A549 (cell line): Measurements from ENCODE around the gene ATG13. TPM values are rescaled to one million over a fixed set of nuclear protein-coding genes. Genes with fewer than 3 reads are reported as not detected.
A peak's percentile ranks its signal among the peaks of the same experiment; 100 is the strongest.
"Not testable (repeated sequence)": the region's sequence is repeated elsewhere in the genome, so short reads cannot be mapped to it uniquely, and the experiment has no call there.

Experiments
- ATAC-seq, 2 experiments: fragments of 200-7000 bp in 1 of 2; fragments of >200 bp in 1 of 2; cut with Nextera tagmentation in 1 of 2; cut with Tn5 transposase in 1 of 2; 3 replicates each; pipeline versions ENCODE4 v1.8.0 to v1.9.1; 2018 to 2020; ENCODE audit warnings: mild to moderate bottlenecking in 1 of 2, moderate library complexity in 1 of 2
- CTCF ChIA-PET: fragments of 300-600 bp; sonication (Branson Sonifier 250); formaldehyde crosslinking; extraction: SDS; loops from one replicate; lab custom pipeline; 2021; ENCODE audit warnings: antibody characterized with exemption, inconsistent platforms; lab: Yijun Ruan, JAX
- POLR2A ChIA-PET: fragments of 350-600 bp; formaldehyde crosslinking; extraction: SDS; loops from one replicate; lab custom pipeline; 2021; ENCODE audit warnings: antibody characterized with exemption, inconsistent platforms; lab: Yijun Ruan, JAX
- DNase-seq, 2 experiments: peaks; one replicate each; pipeline versions ENCODE4 v3.0.0 to v3.0.0-alpha.2; 2011 to 2016; ENCODE audit warnings: low read depth in 1 of 2, low spot score in 1 of 2
- FAIRE-seq: peaks from 2 replicates; lab custom pipeline; 2011; peaks lifted over from hg19 to GRCh38; lab: Jason Lieb, UNC
- H3K27ac ChIP-seq, 2 experiments: fragments of >200 bp; sonication (Bioruptor Twin); formaldehyde crosslinking; 3 replicates each; pipeline ENCODE4 v1.5.1; 2016 to 2017
- H3K4me1 ChIP-seq: fragments of >200 bp; sonication (Bioruptor Twin); formaldehyde crosslinking; 3 replicates; pipeline ENCODE4 v1.6.1; 2016
- H3K4me2 ChIP-seq: fragments of >200 bp; sonication (Bioruptor Twin); formaldehyde crosslinking; 3 replicates; pipeline ENCODE4 v1.6.1; 2016
- H3K4me3 ChIP-seq: fragments of >200 bp; sonication (Bioruptor Twin); formaldehyde crosslinking; 3 replicates; pipeline ENCODE4 v1.5.1; 2016
- H3K9me3 ChIP-seq: fragments of >200 bp; sonication (Bioruptor Twin); formaldehyde crosslinking; 3 replicates; pipeline ENCODE4 v1.6.1; 2016
- BCL3 ChIP-seq: fragments of >200 bp; sonication (Bioruptor Twin); formaldehyde crosslinking; IDR thresholded peaks from 3 replicates; pipeline ENCODE4 v1.6.1; 2016
- CHD4 ChIP-seq: fragments of 200-600 bp; sonication (generic); IDR thresholded peaks from 2 replicates; pipeline ENCODE4 v1.6.1; 2016; ENCODE audit warnings: antibody characterized with exemption, mild to moderate bottlenecking, borderline replicate concordance
- CTCF ChIP-seq: fragments of >200 bp; sonication (Bioruptor Twin); formaldehyde crosslinking; IDR thresholded peaks from 3 replicates; pipeline ENCODE4 v1.5.1; 2016
- EHMT2 ChIP-seq: fragments of 200-600 bp; sonication (generic); IDR thresholded peaks from 2 replicates; pipeline ENCODE4 v1.6.1; 2016; ENCODE audit warnings: antibody characterized with exemption, low read depth, mild to moderate bottlenecking, moderate library complexity
- ESRRA ChIP-seq: fragments of 150-350 bp; IDR thresholded peaks from 2 replicates; pipeline ENCODE4 v1.6.1; 2014; ENCODE audit warnings: mild to moderate bottlenecking, low read length, borderline replicate concordance
- FOSB ChIP-seq: fragments of 250-450 bp; sonication (Bioruptor Pico); IDR thresholded peaks from 2 replicates; pipeline ENCODE4 v1.5.0; 2020; ENCODE audit warnings: mild to moderate bottlenecking, moderate library complexity
- FOSL2 ChIP-seq, 2 experiments: fragments of 450-650 bp in 1 of 2; fragments of >200 bp in 1 of 2; sonication (Bioruptor Twin) in 1 of 2; formaldehyde crosslinking; IDR thresholded peaks; 2 replicates each; pipeline versions ENCODE4 v1.5.0 to v1.6.1; 2016 to 2020; ENCODE audit warnings: mild to moderate bottlenecking in 1 of 2, moderate library complexity in 1 of 2
- HOXA7 ChIP-seq: fragments of 250-450 bp; sonication (Bioruptor Pico); IDR thresholded peaks from 2 replicates; pipeline ENCODE4 v1.5.0; 2020; ENCODE audit warnings: mild to moderate bottlenecking, moderate library complexity
- MAX ChIP-seq: IDR thresholded peaks from 2 replicates; pipeline ENCODE4 v1.6.1; 2012
- MYC ChIP-seq: IDR thresholded peaks from 2 replicates; pipeline ENCODE4 v1.6.1; 2012; ENCODE audit warnings: mild to moderate bottlenecking, inconsistent platforms, low read length, improper control_type of control experiment, borderline replicate concordance
- POLR2A ChIP-seq: IDR thresholded peaks from 2 replicates; pipeline ENCODE4 v1.6.1; 2012; ENCODE audit warnings: mild to moderate bottlenecking, low read length
- RAD21 ChIP-seq, 2 experiments: fragments of >200 bp in 1 of 2; sonication (Bioruptor Twin) in 1 of 2; formaldehyde crosslinking in 1 of 2; IDR thresholded peaks in 1 of 2; conservative IDR thresholded peaks in 1 of 2; 2 replicates in 1 of 2; 3 replicates in 1 of 2; pipeline ENCODE4 v1.6.1; 2012 to 2018; ENCODE audit warnings: inconsistent platforms in 1 of 2
- RARB ChIP-seq: fragments of 250-450 bp; sonication (Bioruptor Pico); IDR thresholded peaks from 2 replicates; pipeline ENCODE4 v1.8.0; 2021; ENCODE audit warnings: mild to moderate bottlenecking, moderate library complexity
- RFX5 ChIP-seq: fragments of 450-650 bp; IDR thresholded peaks from 2 replicates; pipeline ENCODE4 v1.7.1; 2014; ENCODE audit warnings: antibody characterized with exemption, mild to moderate bottlenecking, moderate library complexity
- TFCP2L1 ChIP-seq: fragments of 250-450 bp; sonication (Bioruptor Pico); IDR thresholded peaks from 2 replicates; pipeline ENCODE4 v1.5.0; 2021; ENCODE audit warnings: mild to moderate bottlenecking
- ZFP36 ChIP-seq: fragments of 450-650 bp; IDR thresholded peaks from 2 replicates; pipeline ENCODE4 v1.6.1; 2014; ENCODE audit warnings: borderline replicate concordance; ENCODE audit not compliant: partially characterized antibody
- WGBS: methylation state at CpG from one replicate; pipeline ENCODE4 v1.1.6; 2017; ENCODE audit errors: missing lambda C conversion rate; 5-methylcytosine and 5-hydroxymethylcytosine counted together
- polyA plus RNA-seq, 4 experiments: library from polyadenylated mRNA; depleted of rRNA in 3 of 4; stranded (reverse); fragments of >200 nt; fragmentation: RNase III in 1 of 4; extraction: RNeasy Plus Mini Kit Qiagen cat#74134 plus additional on column Dnase treatment in 1 of 4; gene quantifications; 2 replicates in 3 of 4; 3 replicates in 1 of 4; pipeline ENCODE4 v1.2.3, GENCODE V29; 2011 to 2017
- TF ChIP-seq, protein P1 (sequence below): fragments of 250-450 bp; sonication (Bioruptor Pico); IDR thresholded peaks from 2 replicates; pipeline ENCODE4 v1.5.0; 2020; ENCODE audit warnings: low read depth, mild to moderate bottlenecking, moderate library complexity

ATG13 gene
- polyA plus RNA-seq, 2 of the 4 experiments (the other 2 are of a cell fraction): 39.5 to 58.6 TPM

DNA sequence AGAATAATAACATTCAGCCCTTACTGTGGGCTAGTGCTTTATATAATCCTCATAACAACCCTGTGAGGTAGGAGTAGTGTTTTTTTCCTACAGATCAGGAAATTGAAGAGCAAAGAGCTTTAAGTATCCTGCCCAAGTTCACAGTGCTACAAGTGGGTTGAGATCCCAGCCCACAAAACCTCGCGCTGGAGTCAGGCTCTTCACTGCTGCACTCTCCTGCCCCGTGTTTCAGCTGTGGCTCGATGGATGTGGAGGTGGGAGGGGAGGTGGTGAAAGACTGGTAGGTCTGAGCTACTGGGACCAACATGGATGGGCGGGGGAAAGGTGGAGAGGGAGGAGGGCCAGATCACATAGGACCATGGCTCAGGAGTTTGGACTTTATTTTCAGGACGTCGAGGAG is 89.5 kb downstream of the ATG13 start:
- no peak for FAIRE-seq
- POLR2A ChIA-PET: interaction anchor here (1.1 kb wide), 1 partner anchor 9 kb away, joined by 3 read pairs; no protein-coding TSS in a partner anchor
- CTCF ChIA-PET: interaction anchor here (0.9 to 1.4 kb wide), 2 partner anchors 16 to 102 kb away, joined by 3 read pairs; no protein-coding TSS in a partner anchor

DNA sequence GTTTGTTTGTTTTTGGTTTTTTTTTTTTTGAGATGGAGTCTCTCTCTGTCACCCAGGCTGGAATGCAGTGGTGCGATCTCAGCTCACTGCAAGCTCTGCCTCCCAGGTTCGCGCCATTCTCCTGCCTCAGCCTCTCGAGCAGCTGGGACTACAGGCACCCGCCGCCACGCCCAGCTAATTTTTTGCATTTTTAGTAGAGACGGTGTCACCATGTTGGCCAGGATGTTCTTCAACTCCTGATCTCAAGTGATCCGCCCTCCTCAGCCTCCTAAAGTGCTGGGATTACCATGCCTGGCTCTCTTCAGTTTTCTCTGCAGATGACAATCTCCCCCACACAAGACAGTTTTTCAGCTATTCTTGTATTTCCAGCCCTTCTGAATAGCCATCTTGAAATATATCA is 92.0 kb downstream of the ATG13 start:
- FAIRE-seq, H3K4me2 ChIP-seq, DNase-seq, H3K9me3 ChIP-seq, ATAC-seq, POLR2A ChIA-PET, H3K4me3 ChIP-seq: not testable (repeated sequence)
- WGBS: 75% methylated on average over 9 of the region's 9 CpGs
- Histone ChIP-seq H3K27ac (peak overlapping the region; percentile 89 to 91; a peak in 2 of 6 replicates), H3K4me1 (peaks cover 41% of the 10 kb centered on the region)
- CTCF ChIA-PET: interaction anchor here (0.6 to 2.1 kb wide), 3 partner anchors 10 to 320 kb away, joined by 3 to 5 read pairs (median 3); partner anchors contain the start of gene F2

More for the DNA sequence above, 89.5 kb downstream of the ATG13 start:
- TF ChIP-seq HOXA7 (CRISPR knock-in tag) (no peak), RFX5 (no peak), EHMT2 (no peak), ESRRA (no peak), CTCF (no peak), RAD21 (conservative IDR thresholded peaks at IDR 0.05 in 1 of 2, IDR thresholded peaks at IDR 0.05 in 1 of 2) (no peak), BCL3 (no peak), POLR2A (no peak), FOSB (CRISPR knock-in tag) (no peak), RARB (CRISPR knock-in tag) (no peak), TFCP2L1 (CRISPR knock-in tag) (no peak), CHD4 (no peak), ZFP36 (no peak)
- TF ChIP-seq, protein P1, sequence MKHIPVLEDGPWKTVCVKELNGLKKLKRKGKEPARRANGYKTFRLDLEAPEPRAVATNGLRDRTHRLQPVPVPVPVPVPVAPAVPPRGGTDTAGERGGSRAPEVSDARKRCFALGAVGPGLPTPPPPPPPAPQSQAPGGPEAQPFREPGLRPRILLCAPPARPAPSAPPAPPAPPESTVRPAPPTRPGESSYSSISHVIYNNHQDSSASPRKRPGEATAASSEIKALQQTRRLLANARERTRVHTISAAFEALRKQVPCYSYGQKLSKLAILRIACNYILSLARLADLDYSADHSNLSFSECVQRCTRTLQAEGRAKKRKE (CRISPR knock-in tag): no peak
- Histone ChIP-seq H3K9me3 (no peaks in the 10 kb centered on the region), H3K27ac (no peak overlapping the region), H3K4me1 (peaks cover 37% of the 10 kb centered on the region), H3K4me2 (no peak overlapping the region), H3K4me3 (no peak overlapping the region)
- 85% methylated on average over 7 of the region's 7 CpGs for WGBS
- DNase-seq (no peak), ATAC-seq (no peak)

GRCh38 chr11:46710821-46711269 is 93.5 kb downstream of the ATG13 start:
- 54% methylated on average over 7 of the region's 10 CpGs for WGBS
- DNase-seq (peak in 1 of 2 experiments; percentile 53), ATAC-seq (peak; percentile 71 to 91), FAIRE-seq (no peak)
- POLR2A ChIA-PET: interaction anchor here (2.1 kb wide), 1 partner anchor 10 kb away, joined by 11 read pairs; the partner anchor contains the start of genes ARHGAP1 and ZNF408
- CTCF ChIA-PET: interaction anchor here (2.1 kb wide), 1 partner anchor 8 kb away, joined by 5 read pairs; the partner anchor contains the start of gene F2
- Histone ChIP-seq H3K9me3 (no peaks in the 10 kb centered on the region), H3K27ac (peak overlapping the region; percentile 89 to 91), H3K4me3 (no peak overlapping the region), H3K4me2 (peak overlapping the region; percentile 36), H3K4me1 (peaks cover 50% of the 10 kb centered on the region)
- TF ChIP-seq FOSL2 (IDR thresholded peaks at IDR 0.05) (no peak), FOSL2 (CRISPR knock-in tag; IDR thresholded peaks at IDR 0.05) (peak; percentile 31; the same call in 1 of the 2 replicates), RARB (CRISPR knock-in tag) (no peak), MAX (0 out of 2 replicates have a peak, but pooled peaks have one; percentile 18), MYC (no peak)
